Measurements from ENCODE around the gene NAT9.

Gene NAT9

DNA sequence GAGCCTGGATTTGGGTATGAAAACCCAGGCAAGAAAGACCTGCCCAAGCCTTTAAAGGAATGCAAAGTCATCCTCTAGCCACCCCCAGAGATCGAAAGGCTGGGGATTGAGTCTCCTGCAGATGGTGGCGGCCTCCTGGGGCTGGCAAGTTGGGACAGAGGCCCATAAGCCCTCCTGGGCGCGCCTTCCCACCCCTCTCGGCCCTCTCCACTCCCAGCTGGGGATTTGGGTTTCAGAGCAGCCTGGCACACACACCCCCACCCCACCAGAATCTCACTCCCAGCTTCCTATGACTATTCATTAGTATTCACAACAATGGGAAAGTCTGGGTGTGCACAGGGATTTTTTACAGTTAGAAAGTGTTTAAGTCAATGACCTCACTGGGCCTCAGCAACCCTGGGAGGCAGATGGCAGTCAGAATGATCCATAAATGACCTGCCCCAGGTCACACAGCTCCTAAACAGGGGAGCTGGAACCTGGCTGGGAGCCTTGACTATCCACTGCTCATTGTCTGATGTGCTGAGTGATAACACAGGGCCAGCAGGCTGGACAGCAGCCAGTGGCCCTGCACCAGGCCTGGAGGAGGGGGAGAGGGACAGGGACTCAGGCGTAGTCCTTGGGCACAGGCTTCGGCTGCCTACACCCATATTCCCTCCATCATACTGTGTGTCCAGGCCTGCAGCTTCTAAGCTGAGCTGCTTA lies 15.6 kb downstream of the NAT9 start:
- DNase-seq, result no peak

DNA sequence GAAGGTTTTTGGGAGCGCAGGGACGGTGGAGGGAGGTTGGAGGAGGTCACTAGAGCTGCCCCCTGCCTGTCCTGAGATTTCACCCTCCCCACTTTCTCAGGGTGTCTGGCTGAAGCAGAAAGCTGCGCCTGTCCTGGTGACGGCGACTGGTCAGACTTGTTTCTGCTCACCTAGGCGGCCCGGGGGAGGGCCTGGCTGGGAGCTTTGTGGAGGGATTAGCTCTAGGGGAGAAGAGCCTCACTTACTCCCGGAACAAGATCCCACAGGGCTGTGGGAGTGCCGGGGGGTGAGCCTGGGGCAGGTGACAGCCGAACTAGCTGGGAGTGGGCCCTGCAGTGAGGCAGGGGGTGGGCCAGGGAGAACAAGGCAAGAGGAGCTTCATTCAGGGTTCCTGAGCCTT lies 16.2 kb downstream of the NAT9 start:
- DNase-seq, result no peak

DNA sequence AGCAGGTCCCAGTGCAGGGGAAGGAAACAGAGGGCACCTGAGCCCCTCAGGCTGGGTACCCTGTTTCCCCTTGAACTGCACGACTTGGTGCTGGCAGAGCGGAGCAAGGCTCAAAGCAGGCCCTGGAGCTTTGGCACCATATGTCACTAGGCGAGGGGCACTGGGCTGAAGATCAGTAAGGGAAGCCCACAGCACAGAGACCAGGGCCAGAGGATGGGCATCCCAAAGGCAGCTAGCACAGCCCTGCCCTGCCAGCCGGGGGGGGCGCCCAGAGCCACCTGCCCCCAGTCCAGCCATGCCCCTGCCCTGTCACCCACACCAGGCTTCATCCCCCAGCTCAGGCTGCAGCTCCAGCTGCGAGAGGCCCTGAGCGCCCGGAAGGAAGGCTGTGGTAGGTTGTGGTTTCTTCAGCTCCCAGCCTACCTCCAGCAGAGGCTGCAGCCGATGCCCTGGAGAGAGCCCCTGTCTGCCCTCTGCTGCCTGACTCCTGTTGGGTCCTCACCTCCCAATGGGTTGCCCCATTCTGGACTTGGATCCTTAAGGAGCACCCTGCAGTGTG lies 16.8 kb downstream of the NAT9 start:
- no peak for DNase-seq

DNA sequence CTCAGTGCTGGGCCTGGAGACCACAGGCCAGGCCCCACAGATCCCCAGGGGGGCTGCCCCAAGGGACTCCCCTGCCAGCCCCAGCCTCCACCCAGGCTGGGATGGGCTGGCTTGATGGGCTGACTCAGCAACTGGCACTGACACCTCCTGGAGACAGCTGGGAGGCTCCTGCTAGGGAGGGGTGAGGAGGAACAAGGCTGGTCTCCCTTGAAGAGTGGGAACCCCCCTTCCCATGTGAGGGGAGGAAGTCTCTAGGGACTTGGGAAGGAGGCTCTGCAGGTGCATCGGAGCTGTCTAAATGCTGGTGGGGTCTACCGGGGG lies 17.3 kb downstream of the NAT9 start:
- no peak for DNase-seq

DNA sequence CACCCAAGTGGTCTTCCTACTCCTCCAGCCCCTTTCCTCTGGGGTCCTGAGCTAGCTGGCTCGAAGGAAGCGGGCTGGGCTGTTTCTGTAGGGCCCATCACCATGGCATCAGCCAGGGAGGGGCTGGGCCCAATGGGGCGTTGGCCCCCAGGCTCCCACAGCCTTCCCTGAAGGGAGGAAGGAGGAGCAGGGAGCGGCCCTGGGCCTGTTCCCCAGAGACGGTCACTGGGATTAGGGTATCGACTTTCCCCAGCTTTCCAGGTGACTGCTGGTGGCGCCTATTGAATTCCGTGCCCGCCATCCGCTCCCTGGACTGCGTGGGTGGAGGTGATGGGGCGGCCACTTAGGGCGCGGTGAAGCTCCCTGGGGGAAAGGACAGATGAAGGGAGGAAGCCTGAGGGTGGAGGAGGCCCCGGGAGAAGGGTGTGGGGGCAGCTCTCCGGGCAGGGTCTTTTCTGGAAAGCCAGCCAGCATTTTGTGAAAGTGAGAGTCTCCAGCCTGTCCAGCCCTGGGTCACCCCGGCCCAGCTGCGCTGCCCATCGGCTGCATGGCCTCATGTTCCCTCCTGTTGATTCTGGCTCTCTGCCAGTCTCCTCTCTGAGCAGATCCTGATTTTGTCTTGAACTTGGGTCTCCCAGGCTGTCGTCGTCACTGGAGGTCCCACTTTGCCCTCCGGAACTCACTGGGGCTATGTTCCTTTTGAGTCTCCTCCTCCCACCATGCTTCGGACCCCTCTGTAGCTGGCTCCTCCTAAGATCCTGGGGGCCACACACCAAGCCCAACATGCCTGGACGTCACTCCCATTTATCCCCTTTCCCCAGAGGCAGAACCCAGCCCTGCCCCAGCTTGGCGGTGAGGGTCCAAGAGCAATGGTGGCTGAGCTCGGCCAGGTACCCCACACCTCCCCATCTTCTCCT lies 18.0 kb downstream of the NAT9 start:
- no peak for DNase-seq

DNA sequence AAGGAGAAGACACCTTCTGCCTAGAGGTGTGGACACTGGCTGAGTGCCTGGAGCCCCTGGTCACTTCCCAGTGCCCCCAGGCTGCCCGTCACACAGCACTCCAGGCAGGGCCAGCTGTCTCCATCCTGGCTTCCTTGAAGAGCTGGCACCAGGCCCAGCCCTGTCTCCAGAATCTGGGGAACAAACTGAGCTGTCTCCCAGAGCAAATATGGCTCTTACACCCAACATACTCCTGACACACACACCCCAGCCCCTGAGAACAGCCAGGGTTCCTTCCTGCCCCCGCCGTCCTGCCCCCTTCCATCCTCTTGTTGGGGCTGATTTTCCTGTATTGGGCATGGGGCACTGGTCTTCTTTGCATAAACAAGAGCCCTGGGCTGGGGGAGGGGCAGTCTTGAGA lies 18.6 kb downstream of the NAT9 start:
- peak; percentile 4 for DNase-seq

DNA sequence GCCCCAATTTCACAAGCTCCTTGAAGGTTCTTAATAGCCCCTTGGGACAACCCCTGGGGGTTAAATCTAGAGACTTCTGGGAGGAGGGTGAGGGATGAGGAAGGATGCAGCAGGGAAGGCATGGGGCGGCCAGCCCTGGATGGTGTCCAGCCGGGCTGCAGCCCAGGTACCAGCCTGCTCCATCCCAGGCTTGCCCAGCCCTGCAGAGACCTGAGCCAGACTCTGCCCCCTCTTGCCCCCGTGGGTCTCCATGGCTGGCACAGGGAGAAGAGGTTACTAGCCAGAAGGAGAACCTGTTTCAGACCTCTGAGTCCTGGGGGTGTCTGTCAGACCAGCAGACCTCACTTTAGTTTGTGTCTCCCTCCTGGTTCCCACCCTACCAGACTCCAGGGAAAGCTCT lies 19.3 kb downstream of the NAT9 start:
- DNase-seq, result no peak

DNA sequence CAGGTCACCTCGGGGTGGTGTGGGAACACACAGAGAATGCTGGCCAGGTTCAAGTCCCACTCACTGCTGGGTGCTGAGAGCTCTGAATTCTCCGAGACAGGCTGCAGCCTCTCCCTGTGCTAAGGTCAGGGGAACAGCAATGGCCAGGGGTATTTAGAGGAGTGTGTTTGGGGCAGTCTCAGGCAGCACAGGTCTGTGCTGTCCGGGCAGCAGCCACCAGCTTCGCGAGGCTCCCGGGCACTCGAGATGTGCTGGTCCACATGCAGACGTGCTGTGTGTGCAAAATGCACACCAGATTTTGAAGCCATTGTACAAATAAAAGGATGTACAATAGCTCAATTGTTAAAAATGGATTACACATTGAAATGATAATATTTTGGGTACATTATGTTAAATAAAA lies 20.6 kb downstream of the NAT9 start:
- no peak for DNase-seq

DNA sequence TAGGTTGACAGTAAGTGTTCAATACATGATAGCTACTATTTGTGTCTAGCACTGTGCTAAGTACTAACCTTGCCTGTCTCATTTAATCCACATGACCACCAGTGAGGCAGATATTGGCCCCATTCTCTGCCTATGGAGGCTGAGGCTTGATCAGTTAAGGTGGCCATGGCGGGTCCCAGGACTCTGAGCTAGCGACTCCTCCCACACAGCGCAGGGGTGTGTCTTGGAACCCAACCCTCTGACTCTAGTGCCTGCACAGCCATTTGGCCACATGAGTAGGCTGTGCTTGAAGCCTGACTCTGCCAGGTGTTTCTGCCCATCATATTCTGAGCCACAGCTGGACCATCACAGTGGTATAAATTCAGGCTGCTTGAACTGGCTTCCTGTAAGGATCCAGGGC lies 21.3 kb downstream of the NAT9 start:
- DNase-seq, result no peak

DNA sequence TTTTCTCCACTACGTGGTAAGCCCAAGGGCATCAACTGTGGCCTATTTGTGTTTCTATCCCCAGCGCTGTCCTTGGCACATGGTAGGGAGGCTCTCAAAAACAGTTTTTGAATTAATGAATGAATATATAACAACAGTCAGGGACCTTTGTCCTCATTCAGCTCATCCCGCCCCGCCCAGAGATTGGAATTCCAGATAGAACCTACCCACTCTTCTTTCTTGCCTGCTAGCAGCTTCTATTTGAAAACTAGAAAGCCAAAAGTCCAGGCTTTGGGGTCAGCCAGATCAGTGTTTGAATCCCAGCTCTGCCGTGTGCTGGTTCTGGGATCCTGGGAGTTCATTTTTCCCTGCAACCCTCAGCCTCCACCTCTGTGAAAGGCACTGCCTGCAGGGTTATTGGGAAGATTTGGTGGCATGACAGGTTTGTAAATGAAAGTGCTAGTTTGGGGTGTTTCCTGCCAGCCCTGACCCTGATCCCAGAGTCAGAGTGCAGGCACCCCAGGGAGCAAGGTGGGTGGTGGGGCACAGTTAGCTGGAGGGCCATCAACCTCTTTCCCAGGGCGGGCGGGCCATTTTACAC lies 23.2 kb downstream of the NAT9 start:
- DNase-seq, result no peak

DNA sequence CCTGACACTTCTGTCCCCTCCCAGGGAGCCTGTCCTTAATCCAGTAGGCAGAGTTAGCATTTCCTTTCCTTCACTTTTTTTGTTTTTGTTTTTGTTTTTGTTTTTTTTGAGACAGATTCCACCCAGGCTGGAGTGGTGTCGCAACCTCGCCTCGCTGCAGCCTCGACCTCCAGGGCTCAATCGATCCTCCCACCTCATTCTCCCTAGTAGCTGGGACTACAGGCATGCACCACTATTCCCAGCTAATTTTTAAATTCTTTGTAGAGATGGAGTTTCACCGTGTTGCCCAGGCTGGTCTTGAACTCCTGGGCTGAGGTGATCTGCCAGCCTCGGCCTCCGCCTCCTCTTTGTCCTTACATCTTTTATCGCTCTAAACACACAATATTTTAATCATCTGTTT lies 23.7 kb downstream of the NAT9 start:
- no peak for DNase-seq

DNA sequence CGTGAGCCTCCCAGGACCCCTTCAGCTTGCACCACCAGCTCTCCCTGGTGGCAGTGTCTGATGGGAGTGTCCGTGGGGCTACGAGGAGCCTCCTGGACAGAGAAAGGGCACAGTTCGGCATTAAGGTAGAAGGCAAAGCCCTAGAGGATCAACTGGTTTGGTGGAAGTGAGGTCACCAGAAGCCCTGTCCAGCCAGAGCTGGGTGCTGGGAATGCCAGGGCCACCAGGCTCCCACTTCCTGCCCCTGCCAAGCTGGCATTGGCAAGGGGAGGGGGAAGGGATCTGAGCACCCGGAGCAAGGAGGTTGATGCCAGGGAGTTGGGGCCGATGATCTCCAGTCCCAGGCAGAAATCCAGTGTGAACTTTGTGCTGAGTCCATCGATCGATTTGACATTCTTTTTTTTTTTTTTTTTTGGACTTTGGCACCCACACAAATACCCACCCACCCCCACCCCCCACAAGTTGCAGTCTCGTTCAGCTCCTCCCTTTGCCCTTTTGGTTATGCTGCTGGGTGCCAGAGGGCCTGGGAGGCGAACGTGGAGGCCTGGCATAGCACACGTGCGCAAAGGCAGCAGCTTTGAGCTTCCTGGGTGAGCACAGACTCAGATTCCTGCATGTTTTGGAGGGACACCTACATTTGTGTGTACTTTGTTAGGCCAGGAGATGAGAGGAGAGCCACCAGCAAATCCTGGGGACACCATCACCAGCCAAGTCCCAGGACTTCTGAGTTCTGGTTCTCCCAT lies 25.6 kb downstream of the NAT9 start:
- no peak for DNase-seq

DNA sequence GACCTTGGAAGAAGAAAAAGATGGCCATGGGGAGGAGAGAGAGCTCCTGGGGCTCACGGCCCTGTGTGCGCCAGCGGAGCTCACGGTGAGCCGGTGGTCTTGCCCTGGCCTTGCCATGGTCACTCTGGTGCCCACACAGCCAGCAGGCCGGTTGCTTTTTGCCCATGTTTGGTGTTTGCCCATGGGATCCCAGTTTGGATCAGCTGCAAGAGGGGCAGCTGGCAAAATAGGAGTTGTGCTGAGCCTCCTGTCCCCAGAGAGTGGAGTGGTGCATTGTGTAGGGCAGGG lies 26.2 kb downstream of the NAT9 start:
- no peak for DNase-seq

DNA sequence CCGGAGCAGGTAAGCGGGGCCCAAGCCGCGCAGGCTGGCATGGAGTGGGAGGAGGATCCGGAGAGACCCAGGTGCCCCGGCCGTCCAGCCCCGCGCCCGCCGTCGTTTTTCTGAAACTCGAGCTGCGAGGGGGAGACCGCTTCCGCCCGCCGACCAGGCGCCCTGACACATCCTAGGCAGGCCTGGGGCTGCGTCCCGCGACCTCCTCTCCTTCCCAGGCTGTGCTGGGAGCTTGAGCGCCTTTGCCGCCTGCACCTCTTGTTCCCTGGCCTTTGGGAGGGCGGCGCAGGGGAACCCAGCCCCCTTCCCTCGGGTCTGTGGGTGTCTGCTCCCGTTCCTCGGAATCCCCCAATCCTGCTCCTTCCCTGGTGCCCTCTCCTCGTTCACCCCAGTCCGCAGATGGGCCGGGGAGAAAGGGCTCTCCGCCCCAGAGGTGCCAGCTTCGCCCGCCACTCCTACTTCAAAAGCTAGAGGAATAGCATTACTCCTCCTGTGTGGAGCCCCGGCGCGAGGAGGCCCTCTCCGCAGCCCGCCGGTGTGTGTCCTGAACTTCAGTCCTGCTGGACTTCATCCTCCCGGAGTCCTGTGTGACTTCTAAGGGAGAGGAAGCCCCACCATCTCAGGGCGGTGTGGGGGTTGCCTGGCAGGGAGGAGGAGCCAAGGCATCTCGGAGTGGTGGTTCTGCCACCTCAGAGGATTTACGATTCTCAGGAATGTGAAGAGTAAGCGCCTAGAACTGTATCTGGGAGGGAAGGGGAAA lies 26.7 kb downstream of the NAT9 start:
- no peak for DNase-seq

DNA sequence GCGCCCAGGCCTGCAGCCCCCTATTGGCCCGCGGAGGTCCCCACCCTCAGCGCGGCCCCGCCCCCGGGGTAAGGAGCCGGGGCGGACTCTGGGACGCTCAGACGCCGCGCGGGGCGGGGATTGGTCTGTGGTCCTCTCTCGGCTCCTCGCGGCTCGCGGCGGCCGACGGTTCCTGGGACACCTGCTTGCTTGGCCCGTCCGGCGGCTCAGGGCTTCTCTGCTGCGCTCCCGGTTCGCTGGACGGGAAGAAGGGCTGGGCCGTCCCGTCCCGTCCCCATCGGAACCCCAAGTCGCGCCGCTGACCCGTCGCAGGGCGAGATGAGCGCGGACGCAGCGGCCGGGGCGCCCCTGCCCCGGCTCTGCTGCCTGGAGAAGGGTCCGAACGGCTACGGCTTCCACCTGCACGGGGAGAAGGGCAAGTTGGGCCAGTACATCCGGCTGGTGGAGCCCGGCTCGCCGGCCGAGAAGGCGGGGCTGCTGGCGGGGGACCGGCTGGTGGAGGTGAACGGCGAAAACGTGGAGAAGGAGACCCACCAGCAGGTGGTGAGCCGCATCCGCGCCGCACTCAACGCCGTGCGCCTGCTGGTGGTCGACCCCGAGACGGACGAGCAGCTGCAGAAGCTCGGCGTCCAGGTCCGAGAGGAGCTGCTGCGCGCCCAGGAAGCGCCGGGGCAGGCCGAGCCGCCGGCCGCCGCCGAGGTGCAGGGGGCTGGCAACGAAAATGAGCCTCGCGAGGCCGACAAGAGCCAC lies 27.4 kb downstream of the NAT9 start, which contains the start of gene NHERF1:
Gene NHERF1, plus strand, starts transcription at position 100 of the 750 bp plus-strand sequence. Its CDS starts 219 bp downstream, at position 319.
- no peak for DNase-seq

DNA sequence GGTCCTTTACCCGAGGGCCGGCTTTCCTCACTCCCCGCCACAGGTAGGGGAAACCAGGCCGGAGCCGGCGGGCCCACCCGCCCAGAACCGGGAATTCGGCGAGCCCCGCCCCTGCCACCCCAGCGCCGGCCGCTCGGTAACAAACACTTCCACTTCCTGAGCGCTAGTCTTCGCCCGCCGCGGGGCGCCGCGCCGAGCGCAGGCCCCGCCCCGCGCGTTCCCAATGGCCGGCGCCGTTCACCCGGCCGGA lies 27.9 kb downstream of the NAT9 start:
- DNase-seq, result peak; percentile 55

DNA sequence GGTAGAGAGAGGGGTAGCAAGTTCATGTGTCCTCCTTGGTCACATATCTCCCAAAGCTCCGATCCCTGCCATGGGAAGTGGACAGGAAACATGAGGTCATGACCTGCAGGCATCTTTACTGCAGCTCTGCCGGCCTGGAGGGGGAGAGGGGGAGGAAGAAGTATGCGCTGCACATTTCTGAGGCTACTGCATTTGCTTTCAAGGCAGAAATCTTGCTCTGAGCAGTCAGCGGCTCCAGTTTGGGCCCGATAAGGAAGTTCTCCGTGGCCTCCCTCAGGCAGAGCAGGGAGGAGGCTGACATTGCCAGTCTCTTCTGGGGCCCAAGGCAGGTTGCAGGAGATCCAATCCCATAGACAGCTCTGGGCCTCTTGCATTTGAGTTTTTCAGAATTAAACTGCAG lies 29.2 kb downstream of the NAT9 start:
- DNase-seq, result no peak

DNA sequence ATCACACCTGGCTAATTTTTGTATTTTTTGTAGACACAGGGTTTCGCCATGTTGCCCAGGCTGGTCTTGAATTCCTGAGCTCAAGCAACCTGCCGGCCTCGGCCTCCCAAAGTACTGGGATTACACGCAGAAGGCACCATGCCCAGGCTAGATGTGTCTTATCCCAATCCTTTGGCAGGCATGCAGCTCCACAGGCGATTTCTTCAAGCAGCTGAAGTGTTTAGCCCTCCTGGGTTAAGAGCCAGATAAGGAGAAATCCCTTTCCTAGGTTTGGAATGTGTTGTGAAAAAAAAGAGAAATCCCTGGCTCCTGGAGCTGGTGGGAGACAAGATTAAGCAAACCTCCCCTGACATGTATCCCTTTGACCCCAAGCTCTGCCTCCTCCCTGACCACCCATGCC lies 29.8 kb downstream of the NAT9 start:
- no peak for DNase-seq

DNA sequence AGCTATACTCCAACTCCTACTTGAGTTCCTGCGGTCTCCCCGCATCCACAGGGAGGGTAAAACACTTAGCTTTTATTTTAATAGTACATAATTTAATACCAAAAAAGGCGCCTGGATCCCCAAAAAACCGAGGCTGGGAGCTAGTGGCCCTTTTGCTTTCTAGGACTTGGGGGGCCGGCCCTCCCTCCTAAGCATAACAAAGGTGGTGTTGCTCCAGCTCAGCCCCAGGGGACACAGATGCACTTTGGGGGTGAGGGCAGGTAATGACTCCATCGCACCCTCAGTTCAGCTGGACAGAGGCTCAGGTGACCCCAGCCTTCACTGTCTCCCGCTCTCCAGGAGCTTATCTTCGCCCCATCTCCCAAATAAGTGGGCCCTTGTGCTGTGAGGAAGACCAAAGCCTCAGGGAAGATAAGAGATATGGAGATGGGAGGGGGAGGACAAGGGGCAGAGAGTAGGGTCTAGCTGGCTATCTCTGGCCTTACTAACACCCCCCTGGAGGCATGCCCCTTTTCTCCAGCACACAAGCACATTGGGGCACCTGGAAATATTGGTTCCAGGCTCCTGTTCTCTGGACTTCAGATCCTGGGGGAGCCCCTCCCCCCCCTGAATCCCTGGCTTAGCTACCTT lies 30.5 kb downstream of the NAT9 start:
- no peak for DNase-seq

DNA sequence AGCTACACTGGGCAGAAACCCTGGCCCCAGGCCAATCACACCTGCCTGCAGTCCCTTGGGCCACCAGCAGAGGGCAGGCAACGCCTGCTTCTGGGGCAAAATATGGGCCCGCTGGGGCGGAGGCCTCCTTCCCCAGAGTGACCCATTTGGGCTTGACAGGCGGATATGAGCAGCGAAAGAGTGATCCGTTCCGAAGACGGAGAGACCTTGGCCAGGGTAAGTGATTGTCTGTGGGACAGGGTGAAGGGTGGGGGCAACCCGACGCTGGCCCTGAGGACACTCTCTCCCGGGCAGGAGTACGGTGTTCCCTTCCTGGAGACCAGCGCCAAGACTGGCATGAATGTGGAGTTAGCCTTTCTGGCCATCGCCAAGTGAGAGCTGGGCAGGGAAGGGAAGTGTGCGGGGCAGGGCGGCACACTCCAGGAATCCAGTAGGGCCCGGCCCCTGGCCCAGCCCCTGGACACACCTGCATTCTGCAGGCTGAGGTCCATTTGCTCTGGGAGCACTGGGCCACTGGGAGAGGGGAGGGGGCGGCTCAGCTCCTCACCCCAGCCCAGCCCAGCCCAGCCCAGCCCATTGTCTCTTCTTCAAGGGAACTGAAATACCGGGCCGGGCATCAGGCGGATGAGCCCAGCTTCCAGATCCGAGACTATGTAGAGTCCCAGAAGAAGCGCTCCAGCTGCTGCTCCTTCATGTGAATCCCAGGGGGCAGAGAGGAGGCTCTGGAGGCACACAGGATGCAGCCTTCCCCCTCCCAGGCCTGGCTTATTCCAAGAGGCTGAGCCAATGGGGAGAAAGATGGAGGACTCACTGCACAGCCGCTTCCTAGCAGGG lies 31.2 kb downstream of the NAT9 start:
- peak; percentile 6 for DNase-seq

DNA sequence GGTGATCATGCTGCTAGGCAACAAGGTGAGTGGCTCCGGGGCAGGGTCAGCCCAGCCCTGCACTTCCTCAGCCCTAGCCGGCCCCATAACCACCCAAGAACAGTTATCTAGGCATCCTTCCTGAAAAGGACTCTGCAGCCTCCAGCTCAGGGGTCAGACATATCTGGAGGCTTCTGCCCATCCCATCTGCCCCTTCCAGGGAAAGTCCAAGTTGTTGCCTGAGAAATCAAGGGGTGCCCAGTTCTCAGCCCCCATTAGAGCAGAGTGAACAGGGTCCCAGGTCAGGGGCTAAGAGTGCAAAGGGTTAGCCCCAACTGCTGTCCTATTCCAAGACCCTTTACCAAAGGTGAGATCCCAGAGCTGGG lies 31.8 kb downstream of the NAT9 start:
- DNase-seq, result no peak

Data from DMS79 treated with DMSO at 0.1 percent for 48 hours (cell line).